Neuronal stem cell (in vitro differentiated cells): ENCODE measurements around the gene GIT1.

Source experiments
- DNase-seq: peaks from one replicate; pipeline ENCODE4 v3.0.0-alpha.2; 2013; ENCODE audit warnings: low spot score
- H2AFZ ChIP-seq: one replicate; pipeline ENCODE4 v1.6.1; 2013; ENCODE audit warnings: mild to moderate bottlenecking, low read length, inconsistent platforms
- H2AK5ac ChIP-seq: 2 replicates; pipeline ENCODE4 v1.6.1; 2013; ENCODE audit warnings: low read depth, mild to moderate bottlenecking, inconsistent platforms, low read length, moderate library complexity, mixed read lengths
- H2BK120ac ChIP-seq: 2 replicates; pipeline ENCODE4 v1.6.1; 2013; ENCODE audit warnings: low read depth, mild to moderate bottlenecking, inconsistent platforms, low read length, moderate library complexity, mixed read lengths
- H2BK12ac ChIP-seq: one replicate; pipeline ENCODE4 v1.6.1; 2013; ENCODE audit warnings: low read length, inconsistent platforms
- H2BK15ac ChIP-seq: 2 replicates; pipeline ENCODE4 v1.6.1; 2013; ENCODE audit warnings: mild to moderate bottlenecking, low read length, inconsistent platforms, mixed read lengths
- H2BK5ac ChIP-seq: one replicate; pipeline ENCODE4 v1.6.1; 2013; ENCODE audit warnings: inconsistent platforms, mild to moderate bottlenecking, low read length, moderate library complexity
- H3K14ac ChIP-seq: one replicate; pipeline ENCODE4 v1.6.1; 2013; ENCODE audit warnings: low read length, inconsistent platforms
- H3K18ac ChIP-seq: 2 replicates; pipeline ENCODE4 v1.6.1; 2013; ENCODE audit warnings: low read length, inconsistent platforms
- H3K23ac ChIP-seq: 2 replicates; pipeline ENCODE4 v1.6.1; 2013; ENCODE audit warnings: low read depth, mild to moderate bottlenecking, mixed read lengths, low read length, inconsistent platforms; ENCODE audit not compliant: poor library complexity
- H3K27ac ChIP-seq: replicated peaks from 3 replicates; pipeline ENCODE4 v1.5.1; 2013; ENCODE audit warnings: low read length, inconsistent platforms
- H3K27me3 ChIP-seq, 3 experiments: 2 replicates each; pipeline ENCODE4 v1.6.1; 2013; ENCODE audit warnings: low read length in 3 of 3, mild to moderate bottlenecking in 2 of 3, inconsistent platforms in 1 of 3, low read depth in 1 of 3, mixed read lengths in 1 of 3, moderate library complexity in 1 of 3; ENCODE audit not compliant: control insufficient read depth in 3 of 3, insufficient read depth in 3 of 3
- H3K36me3 ChIP-seq, 2 donors: replicated peaks in 1 of 2; 2 replicates each; pipeline ENCODE4 v1.6.1; 2013; ENCODE audit warnings: low read length in 2 of 2; ENCODE audit not compliant: control insufficient read depth in 2 of 2, insufficient read depth in 2 of 2
- H3K4ac ChIP-seq: 2 replicates; pipeline ENCODE4 v1.6.1; 2013; ENCODE audit warnings: inconsistent platforms, mild to moderate bottlenecking, low read length, moderate library complexity
- H3K4me1 ChIP-seq, 2 donors: 1 replicate in 1 of 2; 2 replicates in 1 of 2; pipeline ENCODE4 v1.6.1; 2013; ENCODE audit warnings: low read length in 2 of 2, low read depth in 1 of 2; ENCODE audit not compliant: control insufficient read depth in 2 of 2, insufficient read depth in 1 of 2
- H3K4me2 ChIP-seq: one replicate; pipeline ENCODE4 v1.6.1; 2013; ENCODE audit warnings: mild to moderate bottlenecking, low read length, inconsistent platforms; ENCODE audit not compliant: insufficient read depth, poor library complexity, severe bottlenecking
- H3K4me3 ChIP-seq, 2 donors: 2 replicates each; pipeline ENCODE4 v1.5.1; 2013; ENCODE audit warnings: low read length in 2 of 2, mild to moderate bottlenecking in 2 of 2, inconsistent platforms in 1 of 2, moderate library complexity in 1 of 2
- H3K79me1 ChIP-seq: one replicate; pipeline ENCODE4 v1.6.1; 2013; ENCODE audit warnings: low read depth, mild to moderate bottlenecking, inconsistent platforms, low read length, moderate library complexity
- H3K9ac ChIP-seq: one replicate; pipeline ENCODE4 v1.6.1; 2013; ENCODE audit warnings: mild to moderate bottlenecking, low read depth, low read length, inconsistent platforms; ENCODE audit not compliant: poor library complexity
- H3K9me3 ChIP-seq, 2 donors: replicated peaks in 1 of 2; 2 replicates each; pipeline versions ENCODE3 to v1.6.1; 2013; ENCODE audit warnings: low read length in 2 of 2, mild to moderate bottlenecking in 2 of 2, inconsistent platforms in 1 of 2, low read depth in 1 of 2, mixed read lengths in 1 of 2, moderate library complexity in 1 of 2; ENCODE audit not compliant: control insufficient read depth in 2 of 2, insufficient read depth in 1 of 2
- H4K8ac ChIP-seq: one replicate; pipeline ENCODE4 v1.6.1; 2013; ENCODE audit warnings: low read depth, mild to moderate bottlenecking, inconsistent platforms, low read length, moderate library complexity
- H4K91ac ChIP-seq: one replicate; pipeline ENCODE4 v1.6.1; 2013; ENCODE audit warnings: low read length, low read depth, mild to moderate bottlenecking, inconsistent platforms; ENCODE audit not compliant: poor library complexity
- WGBS, 2 donors: extraction: QIAGEN DNeasy Blood & Tissue Kit; methylation state at CpG; one replicate each; pipeline ENCODE4 v1.1.7; 2013; ENCODE audit warnings: missing lambda C conversion rate in 2 of 2, mixed read lengths in 1 of 2; ENCODE audit not compliant: insufficient read length in 2 of 2, insufficient replicate concordance in 1 of 2; ENCODE audit errors: extremely low coverage in 2 of 2; 5-methylcytosine and 5-hydroxymethylcytosine counted together

The GIT1 gene

GRCh38 chr17:29610395-29610794 is 20.9 kb upstream of the GIT1 start:
- no peak for DNase-seq
- no CpG with 5 or more reads among the region's 3 CpGs for WGBS, 2 donors
- H3K4me1 ChIP-seq: peaks cover 0 to 17% of the 10 kb centered on the region in 2 donors
- no peak overlapping the region for H3K4me2 ChIP-seq
- H2AFZ ChIP-seq: no peak overlapping the region
- H3K79me1 ChIP-seq: peaks cover 4% of the 10 kb centered on the region
- no peak overlapping the region for H4K8ac ChIP-seq
- no peak overlapping the region for H3K9ac ChIP-seq
- no peak overlapping the region for H2BK12ac ChIP-seq
- H3K4me3 ChIP-seq: no peak overlapping the region
- no peak overlapping the region for H3K27ac ChIP-seq
- H3K27me3 ChIP-seq: peaks cover 0 to 1% (median 0%) of the 10 kb centered on the region in 3 experiments
- no peak overlapping the region for H3K4ac ChIP-seq
- H3K14ac ChIP-seq: no peak overlapping the region
- H2BK5ac ChIP-seq: no peak overlapping the region
- no peak overlapping the region for H4K91ac ChIP-seq
- H3K23ac ChIP-seq: no peak overlapping the region
- peaks cover 6 to 51% of the 10 kb centered on the region in 2 donors for H3K36me3 ChIP-seq
- no peak overlapping the region for H2BK15ac ChIP-seq
- peaks cover 3 to 4% of the 10 kb centered on the region in 2 donors for H3K9me3 ChIP-seq
- no peak overlapping the region for H3K18ac ChIP-seq
- H2BK120ac ChIP-seq: no peak overlapping the region
- no peak overlapping the region for H2AK5ac ChIP-seq

- no peak overlapping the region for H3K4me3 ChIP-seq
- no peak overlapping the region for H3K4me2 ChIP-seq
- H2BK5ac ChIP-seq: peak overlapping the region; percentile 16
- DNase-seq: no peak
- peaks cover 0 to 5% of the 10 kb centered on the region in 2 donors for H3K4me1 ChIP-seq
- no peak overlapping the region for H3K9ac ChIP-seq
- no peak overlapping the region for H3K14ac ChIP-seq
- H3K36me3 ChIP-seq: peaks cover 6 to 47% of the 10 kb centered on the region in 2 donors
- WGBS, 2 donors: no CpG with 5 or more reads among the region's 15 CpGs
- H2AFZ ChIP-seq: no peak overlapping the region
- H3K27ac ChIP-seq: no peak overlapping the region
- H3K18ac ChIP-seq: no peak overlapping the region
- peaks cover 0 to 1% (median 0%) of the 10 kb centered on the region in 3 experiments for H3K27me3 ChIP-seq
- peaks cover 4% of the 10 kb centered on the region for H3K79me1 ChIP-seq
- H4K91ac ChIP-seq: no peak overlapping the region
- no peak overlapping the region for H2BK120ac ChIP-seq
- H4K8ac ChIP-seq: no peak overlapping the region
- H3K9me3 ChIP-seq: peaks cover 0 to 3% of the 10 kb centered on the region in 2 donors
- H3K4ac ChIP-seq: no peak overlapping the region
- peak overlapping the region; percentile 4 for H3K23ac ChIP-seq
- no peak overlapping the region for H2AK5ac ChIP-seq
- H2BK15ac ChIP-seq: no peak overlapping the region
- H2BK12ac ChIP-seq: no peak overlapping the region
Measured at GRCh38 chr17:29608986-29609385, 19.5 kb upstream of the GIT1 start.

- H2AFZ ChIP-seq: no peak overlapping the region
- H3K79me1 ChIP-seq: peaks cover 4% of the 10 kb centered on the region
- H3K14ac ChIP-seq: peak overlapping the region; percentile 17
- no peak overlapping the region for H3K4me3 ChIP-seq
- H3K9me3 ChIP-seq: peaks cover 0 to 1% of the 10 kb centered on the region in 2 donors
- no peak for DNase-seq
- peak overlapping the region; percentile 53 for H2BK5ac ChIP-seq
- H3K4me1 ChIP-seq: no peaks in the 10 kb centered on the region
- peak overlapping the region; percentile 49 for H2BK15ac ChIP-seq
- no peak overlapping the region for H3K4ac ChIP-seq
- H4K8ac ChIP-seq: no peak overlapping the region
- H3K36me3 ChIP-seq: peaks cover 3 to 43% of the 10 kb centered on the region in 2 donors
- H3K18ac ChIP-seq: peak overlapping the region; percentile 17
- peak overlapping the region; percentile 83 for H2AK5ac ChIP-seq
- WGBS, 2 donors: no CpG with 5 or more reads among the region's 29 CpGs
- H4K91ac ChIP-seq: no peak overlapping the region
- no peak overlapping the region for H2BK12ac ChIP-seq
- no peak overlapping the region for H2BK120ac ChIP-seq
- H3K23ac ChIP-seq: no peak overlapping the region
- no peak overlapping the region for H3K27ac ChIP-seq
- H3K27me3 ChIP-seq: peaks cover 0 to 1% (median 0%) of the 10 kb centered on the region in 3 experiments
- H3K9ac ChIP-seq: no peak overlapping the region
- no peak overlapping the region for H3K4me2 ChIP-seq
Measured at GRCh38 chr17:29607557-29608195, 18.2 kb upstream of the GIT1 start.

- no peak overlapping the region for H2BK5ac ChIP-seq
- H3K9me3 ChIP-seq: no peaks in the 10 kb centered on the region
- no CpG with 5 or more reads among the region's 6 CpGs for WGBS, 2 donors
- no peak overlapping the region for H3K18ac ChIP-seq
- H3K4ac ChIP-seq: no peak overlapping the region
- H3K4me3 ChIP-seq: no peak overlapping the region
- peaks cover 0 to 4% of the 10 kb centered on the region in 2 donors for H3K36me3 ChIP-seq
- H3K9ac ChIP-seq: no peak overlapping the region
- no peak overlapping the region for H2BK12ac ChIP-seq
- H3K79me1 ChIP-seq: peaks cover 3% of the 10 kb centered on the region
- no peak overlapping the region for H2AFZ ChIP-seq
- H4K91ac ChIP-seq: no peak overlapping the region
- H2BK15ac ChIP-seq: no peak overlapping the region
- no peak overlapping the region for H4K8ac ChIP-seq
- peaks cover 0 to 1% (median 0%) of the 10 kb centered on the region in 3 experiments for H3K27me3 ChIP-seq
- H3K14ac ChIP-seq: no peak overlapping the region
- peaks cover 0 to 9% of the 10 kb centered on the region in 2 donors for H3K4me1 ChIP-seq
- no peak overlapping the region for H2AK5ac ChIP-seq
- no peak overlapping the region for H3K23ac ChIP-seq
- no peak overlapping the region for H3K27ac ChIP-seq
- no peak overlapping the region for H2BK120ac ChIP-seq
- DNase-seq: no peak
- H3K4me2 ChIP-seq: no peak overlapping the region
Measured at GRCh38 chr17:29603109-29603674, 13.7 kb upstream of the GIT1 start.
